Liver (tissue), 9 donors: ENCODE measurements around the gene CRB2. TPM values are rescaled to one million over a fixed set of nuclear protein-coding genes. Genes with fewer than 3 reads are reported as not detected.

ENCODE experiments used
- DNase-seq: peaks from one replicate; pipeline ENCODE4 v3.0.0-alpha.2; 2017; ENCODE audit warnings: low spot score
- H3K27ac ChIP-seq, 2 donors: one replicate each; pipeline ENCODE4 v1.7.0; 2013; ENCODE audit warnings: inconsistent platforms in 2 of 2, low read length in 2 of 2, control low read depth in 1 of 2, low read depth in 1 of 2, mild to moderate bottlenecking in 1 of 2
- H3K27me3 ChIP-seq, 4 donors: one replicate each; pipeline versions ENCODE4 v1.6.1 to v1.7.0; 2013; ENCODE audit warnings: low read length in 3 of 4, inconsistent platforms in 1 of 4, mild to moderate bottlenecking in 1 of 4, moderate library complexity in 1 of 4; ENCODE audit not compliant: control insufficient read depth in 4 of 4, insufficient read depth in 4 of 4
- H3K36me3 ChIP-seq, 4 donors: one replicate each; pipeline versions ENCODE4 v1.6.1 to v1.7.0; 2013; ENCODE audit warnings: low read length in 3 of 4, mild to moderate bottlenecking in 3 of 4, low read depth in 1 of 4, moderate library complexity in 1 of 4; ENCODE audit not compliant: control insufficient read depth in 4 of 4, insufficient read depth in 3 of 4
- H3K4me1 ChIP-seq, 4 donors: one replicate each; pipeline versions ENCODE4 v1.6.1 to v1.7.0; 2013; ENCODE audit warnings: low read length in 3 of 4, mild to moderate bottlenecking in 3 of 4, moderate library complexity in 1 of 4; ENCODE audit not compliant: control insufficient read depth in 4 of 4, insufficient read depth in 4 of 4
- H3K4me3 ChIP-seq, 3 donors: one replicate each; pipeline versions ENCODE4 v1.6.1 to v1.7.0; 2013; ENCODE audit warnings: low read length in 3 of 3, control low read depth in 1 of 3, low read depth in 1 of 3, mild to moderate bottlenecking in 1 of 3
- H3K9ac ChIP-seq, 2 donors: one replicate each; pipeline ENCODE4 v1.7.0; 2013; ENCODE audit warnings: low read length in 2 of 2, mild to moderate bottlenecking in 2 of 2, moderate library complexity in 2 of 2, control low read depth in 1 of 2, low read depth in 1 of 2
- H3K9me3 ChIP-seq, 4 donors: one replicate each; pipeline versions ENCODE4 v1.6.1 to v1.7.0; 2013; ENCODE audit warnings: low read length in 3 of 4; ENCODE audit not compliant: control insufficient read depth in 4 of 4
- EGR1 ChIP-seq, 2 donors: IDR thresholded peaks; 2 replicates each; pipeline ENCODE4 v1.6.1; 2016 to 2018; ENCODE audit warnings: antibody characterized with exemption in 2 of 2, low read depth in 2 of 2
- FOXA1 ChIP-seq: IDR thresholded peaks from 2 replicates; pipeline ENCODE4 v1.6.1; 2016; ENCODE audit warnings: antibody characterized with exemption
- GABPA ChIP-seq, 2 donors: IDR thresholded peaks in 1 of 2; conservative IDR thresholded peaks in 1 of 2; 2 replicates each; pipeline ENCODE4 v1.6.1; 2016; ENCODE audit warnings: antibody characterized with exemption in 2 of 2, mild to moderate bottlenecking in 1 of 2, moderate library complexity in 1 of 2
- HNF4A ChIP-seq, 2 donors: conservative IDR thresholded peaks; 2 replicates each; pipeline ENCODE4 v1.6.1; 2016; ENCODE audit warnings: antibody characterized with exemption in 2 of 2, mild to moderate bottlenecking in 2 of 2
- HNF4G ChIP-seq: IDR thresholded peaks from 2 replicates; pipeline ENCODE4 v1.6.1; 2016; ENCODE audit warnings: antibody characterized with exemption
- JUND ChIP-seq, 2 donors: IDR thresholded peaks; 2 replicates each; pipeline ENCODE4 v1.6.1; 2016; ENCODE audit warnings: antibody characterized with exemption in 2 of 2
- NR2F2 ChIP-seq: IDR thresholded peaks from 2 replicates; pipeline ENCODE4 v1.6.1; 2016; ENCODE audit warnings: antibody characterized with exemption
- RAD21 ChIP-seq, 2 donors: IDR thresholded peaks; 2 replicates each; pipeline ENCODE4 v1.6.1; 2016; ENCODE audit warnings: antibody characterized with exemption in 2 of 2, mild to moderate bottlenecking in 2 of 2
- RXRA ChIP-seq, 2 donors: IDR thresholded peaks; 2 replicates each; pipeline ENCODE4 v1.6.1; 2017 to 2018; ENCODE audit warnings: antibody characterized with exemption in 2 of 2, mild to moderate bottlenecking in 1 of 2
- SP1 ChIP-seq: IDR thresholded peaks from 2 replicates; pipeline ENCODE4 v1.6.1; 2018; ENCODE audit warnings: antibody characterized with exemption, mild to moderate bottlenecking
- TAF1 ChIP-seq: conservative IDR thresholded peaks from 2 replicates; pipeline ENCODE4 v1.6.1; 2016; ENCODE audit warnings: antibody characterized with exemption, mild to moderate bottlenecking
- YY1 ChIP-seq: IDR thresholded peaks from 2 replicates; pipeline ENCODE4 v1.6.1; 2016; ENCODE audit warnings: antibody characterized with exemption, mild to moderate bottlenecking
- WGBS: extraction: QIAGEN DNeasy Blood & Tissue Kit; methylation state at CpG from one replicate; pipeline ENCODE4 v1.1.7; 2013; 5-methylcytosine and 5-hydroxymethylcytosine counted together
- polyA plus RNA-seq, 2 donors: library from polyadenylated mRNA; stranded (reverse) in 1 of 2; unstranded in 1 of 2; fragments of 200-250 nt in 1 of 2; fragments of >200 nt in 1 of 2; fragmentation: Nextera tagmentation in 1 of 2; extraction: Ambion mirVana in 1 of 2; gene quantifications; one replicate each; pipeline versions ENCODE4 v1.2.1 to v1.2.3, GENCODE V29; 2013 to 2015
- total RNA-seq, 2 donors: library from RNA; depleted of rRNA; stranded (reverse); fragments of >200 nt; gene quantifications; one replicate each; pipeline ENCODE4 v1.2.3, GENCODE V29; 2014
- TF ChIP-seq, protein P1 (sequence below): IDR thresholded peaks from 2 replicates; pipeline ENCODE4 v1.6.1; 2016; ENCODE audit warnings: antibody characterized with exemption
- TF ChIP-seq, protein P2 (sequence below): IDR thresholded peaks from 2 replicates; pipeline ENCODE4 v1.6.1; 2016; ENCODE audit warnings: antibody characterized with exemption
- TF ChIP-seq, protein P3 (sequence below): fragments of 150-350 bp; IDR thresholded peaks from 2 replicates; pipeline ENCODE4 v1.5.1; 2017; ENCODE audit warnings: improper control_type of control experiment, low read depth, low read length; ENCODE audit not compliant: missing input control
- TF ChIP-seq, protein P4 (sequence below): IDR thresholded peaks from 2 replicates; pipeline ENCODE4 v1.6.1; 2016; ENCODE audit warnings: antibody characterized with exemption
- donor health status: healthy.
- donor health status: healthy.
- donor health status: healthy.
- donor health status: healthy.
- donor health status: healthy.

CRB2 gene
- total and polyA plus RNA-seq, 4 donors = 1.7 TPM; not detected in 3

DNA sequence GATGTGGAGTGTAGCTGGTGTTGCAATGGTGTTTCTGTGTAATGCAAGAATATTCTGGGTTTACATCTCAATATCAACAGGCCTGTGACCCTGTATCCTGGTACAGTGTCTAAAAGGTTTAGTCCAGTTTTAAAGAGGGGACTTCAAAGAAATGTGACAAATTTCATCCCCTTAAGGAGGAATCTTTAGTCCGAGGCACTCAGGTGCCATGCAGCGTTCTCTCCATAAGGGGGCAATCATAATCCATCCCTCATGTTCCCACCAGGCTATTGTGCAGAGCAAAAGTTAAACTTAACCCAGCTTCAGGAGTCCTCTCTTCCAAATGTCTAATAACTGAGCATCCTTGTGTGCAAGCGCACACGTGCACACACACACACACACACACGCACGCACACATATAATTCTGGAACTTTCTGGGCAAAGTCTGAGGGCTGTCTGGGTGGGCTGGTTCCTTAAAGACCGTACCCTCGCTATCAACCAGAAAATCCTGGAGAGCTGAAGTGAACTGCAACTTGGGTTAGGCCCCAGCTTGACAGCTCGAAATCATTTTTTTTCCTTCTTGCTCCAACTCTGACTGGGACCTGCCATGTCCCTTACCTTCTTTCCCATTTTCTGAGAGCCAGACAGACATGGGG, 46.0 kb downstream of the CRB2 start:
- H3K27ac ChIP-seq = no peak overlapping the region
- WGBS = 62% methylated on average over 9 of the region's 9 CpGs

DNA sequence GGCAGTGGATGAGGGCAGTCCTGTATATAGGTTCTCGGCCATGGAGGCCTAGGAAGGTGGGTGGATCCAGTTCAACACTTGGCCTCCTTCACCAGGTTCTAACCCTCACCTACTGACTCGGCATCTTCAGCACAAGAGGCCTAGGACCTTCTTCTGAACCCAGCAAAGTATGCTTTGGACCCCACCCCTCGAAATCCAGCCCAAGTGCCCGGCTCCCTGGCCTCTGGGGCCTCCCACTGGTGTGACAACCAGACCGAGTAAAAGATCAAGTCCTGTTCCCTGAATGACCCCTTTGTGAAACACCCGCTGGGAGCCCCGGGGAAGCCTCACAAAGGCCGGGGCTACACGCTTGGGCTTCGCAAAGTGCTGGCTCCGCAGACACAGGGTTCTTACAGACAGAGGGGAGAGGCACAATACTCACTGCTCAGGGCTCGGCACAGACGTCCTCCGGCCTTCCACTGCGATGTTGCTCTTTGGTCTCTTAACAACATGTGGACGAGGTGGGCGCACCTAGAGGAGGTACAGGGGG, 47.0 kb downstream of the CRB2 start:
- H3K27me3 ChIP-seq = no peaks in the 10 kb centered on the region
- no peak for TF ChIP-seq GABPA (IDR thresholded peaks at IDR 0.05 in 1 of 2, conservative IDR thresholded peaks at IDR 0.05 in 1 of 2)
- no peak for TF ChIP-seq HNF4A (conservative IDR thresholded peaks at IDR 0.05)
- TF ChIP-seq, protein P1, sequence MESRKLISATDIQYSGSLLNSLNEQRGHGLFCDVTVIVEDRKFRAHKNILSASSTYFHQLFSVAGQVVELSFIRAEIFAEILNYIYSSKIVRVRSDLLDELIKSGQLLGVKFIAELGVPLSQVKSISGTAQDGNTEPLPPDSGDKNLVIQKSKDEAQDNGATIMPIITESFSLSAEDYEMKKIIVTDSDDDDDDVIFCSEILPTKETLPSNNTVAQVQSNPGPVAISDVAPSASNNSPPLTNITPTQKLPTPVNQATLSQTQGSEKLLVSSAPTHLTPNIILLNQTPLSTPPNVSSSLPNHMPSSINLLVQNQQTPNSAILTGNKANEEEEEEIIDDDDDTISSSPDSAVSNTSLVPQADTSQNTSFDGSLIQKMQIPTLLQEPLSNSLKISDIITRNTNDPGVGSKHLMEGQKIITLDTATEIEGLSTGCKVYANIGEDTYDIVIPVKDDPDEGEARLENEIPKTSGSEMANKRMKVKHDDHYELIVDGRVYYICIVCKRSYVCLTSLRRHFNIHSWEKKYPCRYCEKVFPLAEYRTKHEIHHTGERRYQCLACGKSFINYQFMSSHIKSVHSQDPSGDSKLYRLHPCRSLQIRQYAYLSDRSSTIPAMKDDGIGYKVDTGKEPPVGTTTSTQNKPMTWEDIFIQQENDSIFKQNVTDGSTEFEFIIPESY = no peak
- no peak for TF ChIP-seq RXRA (IDR thresholded peaks at IDR 0.05)
- TF ChIP-seq YY1 = no peak
- TF ChIP-seq NR2F2 = no peak
- TF ChIP-seq FOXA1 = no peak
- TF ChIP-seq JUND (IDR thresholded peaks at IDR 0.05) = no peak
- TF ChIP-seq EGR1 (IDR thresholded peaks at IDR 0.05; ENCODE audit: low read depth in 2 of 2) = no peak
- no peak for TF ChIP-seq TAF1
- TF ChIP-seq, protein P2, sequence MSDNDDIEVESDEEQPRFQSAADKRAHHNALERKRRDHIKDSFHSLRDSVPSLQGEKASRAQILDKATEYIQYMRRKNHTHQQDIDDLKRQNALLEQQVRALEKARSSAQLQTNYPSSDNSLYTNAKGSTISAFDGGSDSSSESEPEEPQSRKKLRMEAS = no peak
- TF ChIP-seq, protein P3, sequence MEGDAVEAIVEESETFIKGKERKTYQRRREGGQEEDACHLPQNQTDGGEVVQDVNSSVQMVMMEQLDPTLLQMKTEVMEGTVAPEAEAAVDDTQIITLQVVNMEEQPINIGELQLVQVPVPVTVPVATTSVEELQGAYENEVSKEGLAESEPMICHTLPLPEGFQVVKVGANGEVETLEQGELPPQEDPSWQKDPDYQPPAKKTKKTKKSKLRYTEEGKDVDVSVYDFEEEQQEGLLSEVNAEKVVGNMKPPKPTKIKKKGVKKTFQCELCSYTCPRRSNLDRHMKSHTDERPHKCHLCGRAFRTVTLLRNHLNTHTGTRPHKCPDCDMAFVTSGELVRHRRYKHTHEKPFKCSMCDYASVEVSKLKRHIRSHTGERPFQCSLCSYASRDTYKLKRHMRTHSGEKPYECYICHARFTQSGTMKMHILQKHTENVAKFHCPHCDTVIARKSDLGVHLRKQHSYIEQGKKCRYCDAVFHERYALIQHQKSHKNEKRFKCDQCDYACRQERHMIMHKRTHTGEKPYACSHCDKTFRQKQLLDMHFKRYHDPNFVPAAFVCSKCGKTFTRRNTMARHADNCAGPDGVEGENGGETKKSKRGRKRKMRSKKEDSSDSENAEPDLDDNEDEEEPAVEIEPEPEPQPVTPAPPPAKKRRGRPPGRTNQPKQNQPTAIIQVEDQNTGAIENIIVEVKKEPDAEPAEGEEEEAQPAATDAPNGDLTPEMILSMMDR = no peak
- no peak for TF ChIP-seq RAD21 (IDR thresholded peaks at IDR 0.05)
- TF ChIP-seq, protein P4, sequence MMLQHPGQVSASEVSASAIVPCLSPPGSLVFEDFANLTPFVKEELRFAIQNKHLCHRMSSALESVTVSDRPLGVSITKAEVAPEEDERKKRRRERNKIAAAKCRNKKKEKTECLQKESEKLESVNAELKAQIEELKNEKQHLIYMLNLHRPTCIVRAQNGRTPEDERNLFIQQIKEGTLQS = no peak
- no peak for TF ChIP-seq HNF4G
- peaks cover 0 to 4% (median 1%) of the 10 kb centered on the region in 4 donors for H3K36me3 ChIP-seq
- H3K9me3 ChIP-seq = no peaks in the 10 kb centered on the region
- DNase-seq = no peak
- 95% methylated on average over 17 of the region's 17 CpGs for WGBS
- H3K9ac ChIP-seq = no peak overlapping the region
- H3K27ac ChIP-seq = no peak overlapping the region
- H3K4me3 ChIP-seq = no peak overlapping the region
- H3K4me1 ChIP-seq = no peaks in the 10 kb centered on the region

More for the DNA sequence above, 46.0 kb downstream of the CRB2 start:
- TF ChIP-seq, protein P3 = peak; percentile 79
- TF ChIP-seq HNF4G = no peak
- no peak for TF ChIP-seq HNF4A (conservative IDR thresholded peaks at IDR 0.05)
- no peak for TF ChIP-seq SP1
- peak; percentile 90 to 93 for TF ChIP-seq RAD21 (IDR thresholded peaks at IDR 0.05)
- DNase-seq = no peak
- H3K36me3 ChIP-seq = peaks cover 0 to 4% (median 1%) of the 10 kb centered on the region in 4 donors
- no peak overlapping the region for H3K4me3 ChIP-seq
- H3K9me3 ChIP-seq = no peaks in the 10 kb centered on the region
- no peaks in the 10 kb centered on the region for H3K4me1 ChIP-seq
- H3K9ac ChIP-seq = no peak overlapping the region
- H3K27me3 ChIP-seq = no peaks in the 10 kb centered on the region
